Smooth muscle cell (in vitro differentiated cells): Measurements from ENCODE around the gene RGS7. TPM values are rescaled to one million over a fixed set of nuclear protein-coding genes. Genes with fewer than 3 reads are reported as not detected.
"Not testable (repeated sequence)": the region's sequence is repeated elsewhere in the genome, so short reads cannot be mapped to it uniquely, and the experiment has no call there.

Experiments
- DNase-seq: peaks from one replicate; lab custom pipeline; 2025; ENCODE audit not compliant: unreplicated experiment; lab: John Stamatoyannopoulos, UW
- H2AFZ ChIP-seq: fragments of 200-600 bp; sonication (generic); 2 replicates; pipeline ENCODE4 v1.6.0; 2016; ENCODE audit warnings: antibody characterized with exemption, low read depth, mild to moderate bottlenecking
- H3F3A ChIP-seq: fragments of 200-600 bp; sonication (generic); 2 replicates; pipeline ENCODE4 v1.6.0; 2017; ENCODE audit warnings: antibody characterized with exemption, low read depth
- H3K27ac ChIP-seq: fragments of 200-600 bp; sonication (generic); 2 replicates; pipeline ENCODE4 v1.5.1; 2016; ENCODE audit warnings: low read depth, mild to moderate bottlenecking
- H3K27me3 ChIP-seq: fragments of 200-600 bp; sonication (generic); 2 replicates; pipeline ENCODE4 v1.6.1; 2016; ENCODE audit warnings: low read depth, mild to moderate bottlenecking
- H3K36me3 ChIP-seq: fragments of 200-600 bp; sonication (generic); 2 replicates; pipeline ENCODE4 v1.5.1; 2016; ENCODE audit warnings: low read depth
- H3K4me1 ChIP-seq: fragments of 200-600 bp; sonication (generic); 2 replicates; pipeline ENCODE4 v1.5.1; 2016; ENCODE audit warnings: low read depth
- H3K4me2 ChIP-seq: fragments of 200-600 bp; sonication (generic); 2 replicates; pipeline ENCODE4 v1.6.0; 2016; ENCODE audit warnings: mild to moderate bottlenecking
- H3K4me3 ChIP-seq: fragments of 200-600 bp; sonication (generic); 2 replicates; pipeline ENCODE4 v1.5.1; 2016; ENCODE audit warnings: mild to moderate bottlenecking
- H3K79me2 ChIP-seq: fragments of 200-600 bp; sonication (generic); 2 replicates; pipeline ENCODE4 v1.6.0; 2016; ENCODE audit warnings: low read depth, mild to moderate bottlenecking
- H3K9ac ChIP-seq: fragments of 200-600 bp; sonication (generic); 2 replicates; pipeline ENCODE4 v1.6.0; 2016; ENCODE audit warnings: low read depth
- H3K9me3 ChIP-seq: fragments of 200-600 bp; sonication (generic); replicated peaks from 2 replicates; pipeline ENCODE4 v1.5.1; 2016; ENCODE audit warnings: low read depth
- H4K20me1 ChIP-seq: fragments of 200-600 bp; sonication (generic); 2 replicates; pipeline ENCODE4 v1.6.0; 2016; ENCODE audit warnings: low read depth
- WGBS: methylation state at CpG from one replicate; pipeline ENCODE4 v1.1.7; 2016; ENCODE audit warnings: low lambda C conversion rate; 5-methylcytosine and 5-hydroxymethylcytosine counted together
- polyA plus RNA-seq: library from polyadenylated mRNA; unstranded; fragments of >200 nt; fragmentation: Nextera tagmentation; extraction: Ambion mirVana; gene quantifications from 2 replicates; pipeline ENCODE4 v1.2.1, GENCODE V29; 2016
- total RNA-seq: library from RNA; depleted of rRNA; stranded (reverse); fragments of >200 nt; gene quantifications from 2 replicates; pipeline ENCODE4 v1.2.3, GENCODE V29; 2014
- TF ChIP-seq, protein P1 (sequence below): fragments of 200-600 bp; sonication (generic); IDR thresholded peaks from 2 replicates; pipeline ENCODE4 v1.5.1; 2017; ENCODE audit warnings: borderline replicate concordance, mild to moderate bottlenecking, antibody characterized with exemption; ENCODE audit not compliant: insufficient read depth, poor library complexity, severe bottlenecking

The RGS7 gene
- total and polyA plus RNA-seq, 2 experiments from 2014 or later, result 0.16 TPM; not detected in 1

- no peak overlapping the region for H2AFZ ChIP-seq
- no peaks in the 10 kb centered on the region for H3K27me3 ChIP-seq
- TF ChIP-seq, protein P1, sequence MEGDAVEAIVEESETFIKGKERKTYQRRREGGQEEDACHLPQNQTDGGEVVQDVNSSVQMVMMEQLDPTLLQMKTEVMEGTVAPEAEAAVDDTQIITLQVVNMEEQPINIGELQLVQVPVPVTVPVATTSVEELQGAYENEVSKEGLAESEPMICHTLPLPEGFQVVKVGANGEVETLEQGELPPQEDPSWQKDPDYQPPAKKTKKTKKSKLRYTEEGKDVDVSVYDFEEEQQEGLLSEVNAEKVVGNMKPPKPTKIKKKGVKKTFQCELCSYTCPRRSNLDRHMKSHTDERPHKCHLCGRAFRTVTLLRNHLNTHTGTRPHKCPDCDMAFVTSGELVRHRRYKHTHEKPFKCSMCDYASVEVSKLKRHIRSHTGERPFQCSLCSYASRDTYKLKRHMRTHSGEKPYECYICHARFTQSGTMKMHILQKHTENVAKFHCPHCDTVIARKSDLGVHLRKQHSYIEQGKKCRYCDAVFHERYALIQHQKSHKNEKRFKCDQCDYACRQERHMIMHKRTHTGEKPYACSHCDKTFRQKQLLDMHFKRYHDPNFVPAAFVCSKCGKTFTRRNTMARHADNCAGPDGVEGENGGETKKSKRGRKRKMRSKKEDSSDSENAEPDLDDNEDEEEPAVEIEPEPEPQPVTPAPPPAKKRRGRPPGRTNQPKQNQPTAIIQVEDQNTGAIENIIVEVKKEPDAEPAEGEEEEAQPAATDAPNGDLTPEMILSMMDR, result no peak
- 93% methylated on average over 6 of the region's 6 CpGs for WGBS
- DNase-seq, result no peak
- H3K4me3 ChIP-seq, result no peak overlapping the region
- no peaks in the 10 kb centered on the region for H3K36me3 ChIP-seq
- no peak overlapping the region for H3K9ac ChIP-seq
- no peaks in the 10 kb centered on the region for H3K4me1 ChIP-seq
- no peaks in the 10 kb centered on the region for H3F3A ChIP-seq
- no peaks in the 10 kb centered on the region for H3K9me3 ChIP-seq
- H3K27ac ChIP-seq, result no peak overlapping the region
- no peak overlapping the region for H3K4me2 ChIP-seq
- H4K20me1 ChIP-seq, result no peaks in the 10 kb centered on the region
- no peaks in the 10 kb centered on the region for H3K79me2 ChIP-seq
Observed at GRCh38 chr1:240905225-240905765, 451.7 kb downstream of the RGS7 start.

DNA sequence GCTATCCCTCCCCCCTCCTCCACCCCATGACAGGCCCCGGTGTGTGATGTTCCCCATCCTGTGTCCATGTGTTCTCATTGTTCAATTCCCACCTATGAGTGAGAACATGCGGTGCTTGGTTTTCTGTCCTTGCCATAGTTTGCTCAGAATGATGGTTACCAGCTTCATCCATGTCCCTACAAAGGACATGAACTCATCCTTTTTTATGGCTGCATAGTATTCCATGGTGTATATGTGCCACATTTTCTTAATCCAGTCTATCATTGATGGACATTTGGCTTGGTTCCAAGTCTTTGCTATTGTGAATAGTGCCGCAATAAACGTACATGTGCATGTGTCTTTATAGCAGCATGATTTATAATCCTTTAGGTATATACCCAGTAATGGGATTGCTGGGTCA is 461.6 kb downstream of the RGS7 start:
- not testable (repeated sequence) for H3K9ac ChIP-seq, H3F3A ChIP-seq, H3K4me2 ChIP-seq, H4K20me1 ChIP-seq, H3K36me3 ChIP-seq, H3K4me3 ChIP-seq, H2AFZ ChIP-seq, H3K79me2 ChIP-seq, H3K9me3 ChIP-seq, H3K4me1 ChIP-seq, H3K27ac ChIP-seq, H3K27me3 ChIP-seq, DNase-seq
- WGBS, result 92% methylated on average over 4 of the region's 4 CpGs

DNA sequence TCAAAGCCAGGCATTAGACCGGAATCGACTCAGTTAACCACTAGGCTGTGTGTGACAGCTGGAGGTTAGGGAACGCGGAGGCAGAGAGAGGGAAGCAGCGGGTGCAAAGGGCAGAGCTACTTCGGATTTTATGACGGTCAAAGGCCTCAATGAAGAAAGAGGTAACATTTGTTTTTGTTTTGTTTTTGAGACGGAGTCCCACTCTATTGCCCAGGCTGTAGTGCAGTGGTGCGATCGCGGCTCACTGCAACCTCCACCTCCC is 468.3 kb downstream of the RGS7 start:
- no peaks in the 10 kb centered on the region for H3K9me3 ChIP-seq
- WGBS, result 92% methylated on average over 11 of the region's 11 CpGs

DNA sequence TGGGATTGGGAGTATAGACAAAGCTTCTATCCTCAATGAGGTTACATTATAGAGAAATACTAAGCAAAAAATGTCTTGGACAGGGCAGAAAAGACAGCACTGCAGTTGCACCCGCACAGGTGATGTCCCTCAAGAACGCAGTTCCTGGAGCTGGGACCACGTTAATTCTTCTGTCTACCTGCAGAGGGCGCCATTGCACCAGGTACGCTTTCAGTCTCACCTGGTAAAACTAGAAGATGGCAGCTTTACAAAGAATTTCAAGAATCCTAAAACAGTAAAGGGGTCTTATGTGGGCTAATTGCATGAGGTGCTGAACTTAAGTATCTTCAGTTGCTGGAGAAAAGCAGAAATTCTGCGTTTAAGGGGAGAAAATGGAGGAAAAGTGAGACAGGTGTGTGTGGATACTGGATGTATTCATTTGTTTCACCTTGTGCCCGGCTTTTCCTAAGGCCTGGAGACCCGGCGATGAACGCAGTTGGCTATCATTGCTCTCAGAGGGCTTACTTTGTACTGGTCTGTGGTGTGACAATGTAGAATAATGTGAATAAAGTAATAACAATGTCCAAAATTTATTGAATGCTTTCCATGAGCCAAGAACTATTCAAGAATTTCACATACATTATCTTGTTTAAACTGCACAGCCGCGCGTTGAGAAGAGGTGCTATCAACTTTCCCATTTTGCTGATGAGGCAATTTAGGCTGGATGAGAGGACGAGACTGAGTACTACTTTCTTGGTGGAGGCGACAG is 468.8 kb downstream of the RGS7 start:
- Histone ChIP-seq H3K27ac (no peak overlapping the region), H3K27me3 (no peaks in the 10 kb centered on the region), H3K79me2 (no peaks in the 10 kb centered on the region), H3K9ac (no peak overlapping the region), H3K36me3 (no peaks in the 10 kb centered on the region), H4K20me1 (no peaks in the 10 kb centered on the region), H3K9me3 (no peaks in the 10 kb centered on the region), H3K4me3 (no peak overlapping the region), H3K4me2 (no peak overlapping the region), H2AFZ (no peak overlapping the region), H3K4me1 (no peaks in the 10 kb centered on the region), H3F3A (no peaks in the 10 kb centered on the region)
- 58% methylated on average over 15 of the region's 15 CpGs for WGBS
- TF ChIP-seq, protein P1, result peak; percentile 98
- DNase-seq, result no peak

More for the DNA sequence above, 468.3 kb downstream of the RGS7 start:
- H4K20me1 ChIP-seq, result no peaks in the 10 kb centered on the region
- H3K79me2 ChIP-seq, result no peaks in the 10 kb centered on the region
- TF ChIP-seq, protein P1, result no peak
- H3K27me3 ChIP-seq, result no peaks in the 10 kb centered on the region
- no peak overlapping the region for H3K9ac ChIP-seq
- H3K36me3 ChIP-seq, result no peaks in the 10 kb centered on the region
- DNase-seq, result no peak
- H3K4me2 ChIP-seq, result no peak overlapping the region
- H2AFZ ChIP-seq, result no peak overlapping the region
- no peak overlapping the region for H3K27ac ChIP-seq
- no peaks in the 10 kb centered on the region for H3F3A ChIP-seq
- H3K4me1 ChIP-seq, result no peaks in the 10 kb centered on the region
- H3K4me3 ChIP-seq, result no peak overlapping the region
